IMR-90 (cell line): ENCODE data around the gene OTOG. TPM values are rescaled to one million over a fixed set of nuclear protein-coding genes. Genes with fewer than 3 reads are reported as not detected.

Experiments used
- ATAC-seq: fragments of 200-7000 bp; cut with Tn5 transposase; 2 replicates; pipeline ENCODE4 v1.9.1; 2020; ENCODE audit warnings: low read depth, mild to moderate bottlenecking, moderate library complexity
- BruUV-seq: library from RNA; stranded (reverse); fragments of 400-500 nt; replicated peaks from 2 replicates; lab custom pipeline; 2021; lab: Mats Ljungman, UMichigan
- CTCF ChIA-PET: fragments of 300-600 bp; formaldehyde crosslinking; extraction: SDS; loops from one replicate; lab custom pipeline; 2021; ENCODE audit warnings: antibody characterized with exemption; lab: Yijun Ruan, JAX
- POLR2A ChIA-PET: fragments of 300-600 bp; sonication (Branson Sonifier 250); formaldehyde crosslinking; loops from one replicate; lab custom pipeline; 2022; ENCODE audit warnings: antibody characterized with exemption; ENCODE audit not compliant: unreplicated experiment; lab: Charles Lee
- DNase-seq: peaks from one replicate; pipeline ENCODE4 v3.0.0; 2013
- H2AFZ ChIP-seq: replicated peaks from 2 replicates; pipeline ENCODE3; 2013; ENCODE audit warnings: low read length, mild to moderate bottlenecking; ENCODE audit not compliant: poor library complexity
- H2AK5ac ChIP-seq: 2 replicates; pipeline ENCODE4 v1.6.1; 2013; ENCODE audit warnings: low read depth, low read length, inconsistent platforms
- H2AK9ac ChIP-seq: replicated peaks from 2 replicates; pipeline ENCODE3; 2013; ENCODE audit warnings: mild to moderate bottlenecking, low read depth, low read length, moderate library complexity; ENCODE audit not compliant: poor library complexity
- H2BK120ac ChIP-seq: 2 replicates; pipeline ENCODE4 v1.6.1; 2013; ENCODE audit warnings: low read depth, low read length, inconsistent platforms
- H2BK15ac ChIP-seq: 3 replicates; pipeline ENCODE4 v1.6.1; 2013; ENCODE audit warnings: low read depth, low read length, inconsistent platforms
- H2BK20ac ChIP-seq: 2 replicates; pipeline ENCODE4 v1.6.1; 2013; ENCODE audit warnings: low read depth, mild to moderate bottlenecking, inconsistent platforms, low read length, moderate library complexity
- H2BK5ac ChIP-seq: 2 replicates; pipeline ENCODE4 v1.6.1; 2013; ENCODE audit warnings: mild to moderate bottlenecking, low read depth, low read length, inconsistent platforms; ENCODE audit not compliant: poor library complexity, severe bottlenecking
- H3K14ac ChIP-seq: replicated peaks from 2 replicates; pipeline ENCODE4 v1.6.1; 2013; ENCODE audit warnings: low read depth, low read length, inconsistent platforms
- H3K18ac ChIP-seq: 2 replicates; pipeline ENCODE4 v1.6.1; 2013; ENCODE audit warnings: low read depth, low read length, control low read depth
- H3K23ac ChIP-seq: 2 replicates; pipeline ENCODE4 v1.6.1; 2013; ENCODE audit warnings: low read depth, low read length, inconsistent platforms
- H3K27ac ChIP-seq: 2 replicates; pipeline ENCODE4 v1.5.1; 2013; ENCODE audit warnings: mild to moderate bottlenecking, control low read depth, low read length; ENCODE audit not compliant: insufficient read depth
- H3K27me3 ChIP-seq: 2 replicates; pipeline ENCODE4 v1.6.1; 2013; ENCODE audit warnings: low read length; ENCODE audit not compliant: control insufficient read depth, insufficient read depth
- H3K36me3 ChIP-seq: 2 replicates; pipeline ENCODE4 v1.6.1; 2013; ENCODE audit warnings: low read length, mixed read lengths; ENCODE audit not compliant: control insufficient read depth, insufficient read depth
- H3K4ac ChIP-seq: 2 replicates; pipeline ENCODE4 v1.6.1; 2013; ENCODE audit warnings: low read depth, low read length, inconsistent platforms
- H3K4me1 ChIP-seq: 2 replicates; pipeline ENCODE4 v1.6.1; 2013; ENCODE audit warnings: low read length, mixed read lengths; ENCODE audit not compliant: control insufficient read depth, insufficient read depth
- H3K4me2 ChIP-seq: 2 replicates; pipeline ENCODE4 v1.6.1; 2013; ENCODE audit warnings: low read depth, mild to moderate bottlenecking, control low read depth, low read length, moderate library complexity
- H3K4me3 ChIP-seq: 2 replicates; pipeline ENCODE4 v1.5.1; 2013; ENCODE audit warnings: low read depth, mild to moderate bottlenecking, control low read depth, low read length, moderate library complexity; ENCODE audit not compliant: insufficient read depth
- H3K56ac ChIP-seq: 2 replicates; pipeline ENCODE4 v1.6.1; 2013; ENCODE audit warnings: low read length, inconsistent platforms; ENCODE audit not compliant: insufficient read depth; ENCODE audit errors: extremely low read depth
- H3K79me1 ChIP-seq, 2 experiments: 2 replicates each; pipeline ENCODE4 v1.6.1; 2013; ENCODE audit warnings: low read length in 2 of 2, inconsistent platforms in 1 of 2, low read depth in 1 of 2
- H3K9ac ChIP-seq: 2 replicates; pipeline ENCODE4 v1.6.1; 2013; ENCODE audit warnings: low read depth, low read length, control low read depth
- H3K9me1 ChIP-seq: 2 replicates; pipeline ENCODE4 v1.6.1; 2013; ENCODE audit warnings: low read length, inconsistent platforms; ENCODE audit not compliant: insufficient read depth
- H3K9me3 ChIP-seq: 2 replicates; pipeline ENCODE4 v1.6.1; 2013; ENCODE audit warnings: low read length; ENCODE audit not compliant: control insufficient read depth, insufficient read depth
- H4K20me1 ChIP-seq: 2 replicates; pipeline ENCODE4 v1.6.1; 2013; ENCODE audit warnings: low read length, inconsistent platforms; ENCODE audit not compliant: insufficient read depth
- H4K5ac ChIP-seq: 2 replicates; pipeline ENCODE4 v1.6.1; 2013; ENCODE audit warnings: mild to moderate bottlenecking, low read depth, low read length, control low read depth
- H4K8ac ChIP-seq, 2 experiments: 2 replicates each; pipeline ENCODE4 v1.6.1; 2013; ENCODE audit warnings: low read depth in 2 of 2, low read length in 2 of 2, control low read depth in 1 of 2, inconsistent platforms in 1 of 2
- H4K91ac ChIP-seq: 2 replicates; pipeline ENCODE4 v1.6.1; 2013; ENCODE audit warnings: low read depth, low read length, inconsistent platforms; ENCODE audit not compliant: insufficient read depth
- CHD1 ChIP-seq: IDR thresholded peaks from 2 replicates; pipeline ENCODE4 v1.6.1; 2012; ENCODE audit warnings: low read depth, low read length, improper control_type of control experiment
- WGBS, 2 experiments: methylation state at CpG; one replicate each; pipeline versions ENCODE4 v1.1.5 to v1.1.7; 2013; ENCODE audit warnings: missing lambda C conversion rate in 2 of 2; ENCODE audit not compliant: insufficient read length in 1 of 2; ENCODE audit errors: extremely low coverage in 2 of 2; 5-methylcytosine and 5-hydroxymethylcytosine counted together
- dilution Hi-C: fragments of 300-500 bp; cut with HindIII; formaldehyde crosslinking; loops from one replicate; pipeline ENCODE4 v1.14.3; 2018; ENCODE audit warnings: low sequenced_read_pairs; ENCODE audit not compliant: unreplicated experiment
- in situ Hi-C: fragments of 300-500 bp; cut with MboI; formaldehyde crosslinking; loops from 3 replicates; pipeline ENCODE4 v1.14.3; 2019; ENCODE audit warnings: low sequenced_read_pairs, inconsistent platforms, mixed read lengths
- intact Hi-C: fragments of 100-400 bp; cut with micrococcal nuclease; formaldehyde crosslinking; loops from 2 replicates; pipeline ENCODE4 v1.10.0; 2022
- polyA plus RNA-seq, 3 experiments: library from polyadenylated mRNA; depleted of rRNA; stranded (reverse); fragments of >200 nt; gene quantifications; 2 replicates each; pipeline ENCODE4 v1.2.3, GENCODE V29; 2012; ENCODE audit warnings: low replicate concordance in 1 of 3
- total RNA-seq: library from RNA; depleted of rRNA; stranded (reverse); fragments of >200 nt; gene quantifications from 2 replicates; pipeline ENCODE4 v1.2.3, GENCODE V29; 2012

OTOG gene
- total and polyA plus RNA-seq, 2 of the 4 experiments (the other 2 are of a cell fraction) = not detected

DNA sequence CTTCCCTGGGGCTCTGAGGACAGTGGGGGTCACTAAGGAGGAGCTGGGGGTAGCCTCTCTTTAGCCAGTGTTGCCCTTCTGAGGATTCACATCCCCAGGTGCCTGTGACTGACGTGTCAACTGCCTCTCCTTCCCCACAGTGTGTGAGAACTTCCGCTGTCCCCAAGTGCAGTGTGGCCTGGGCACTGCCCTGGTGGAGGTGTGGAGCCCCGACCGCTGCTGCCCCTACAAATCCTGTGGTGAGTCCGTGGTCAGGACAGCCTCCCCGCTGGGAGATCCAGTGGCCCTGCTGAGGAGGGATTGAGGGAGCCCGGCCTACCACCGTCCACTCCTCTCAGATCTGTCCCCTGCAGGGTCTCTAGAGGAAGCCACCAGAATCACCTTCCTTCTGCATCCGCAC is 91.3 kb downstream of the OTOG start:
- no peak overlapping the region for H3K4me2 ChIP-seq
- no peak overlapping the region for H2BK20ac ChIP-seq
- H4K91ac ChIP-seq = no peak overlapping the region
- H3K27ac ChIP-seq = no peak overlapping the region
- ChIA-PET CTCF (no interaction called here), POLR2A (no interaction called here)
- H3K18ac ChIP-seq = no peak overlapping the region
- no peak for ATAC-seq
- in situ Hi-C loops = no loop called here
- H2BK15ac ChIP-seq = no peak overlapping the region
- H2AK9ac ChIP-seq = no peak overlapping the region
- WGBS, 2 experiments = no CpG with 5 or more reads among the region's 9 CpGs
- intact Hi-C loops = no loop called here
- H3K9ac ChIP-seq = no peak overlapping the region
- no peaks in the 10 kb centered on the region for H3K36me3 ChIP-seq
- no peaks in the 10 kb centered on the region for H3K4me1 ChIP-seq
- no peak overlapping the region for H3K4ac ChIP-seq
- no peak overlapping the region for H3K4me3 ChIP-seq
- no peak for TF ChIP-seq CHD1
- no peaks in the 10 kb centered on the region for H3K9me1 ChIP-seq
- 0 out of 2 replicates have a peak, but pooled peaks cover 4% of the 10 kb centered on the region for H3K27me3 ChIP-seq
- H2BK120ac ChIP-seq = no peak overlapping the region
- H3K14ac ChIP-seq = no peak overlapping the region
- dilution Hi-C loops = no loop called here
- H3K9me3 ChIP-seq = no peaks in the 10 kb centered on the region
- H4K20me1 ChIP-seq = no peaks in the 10 kb centered on the region
- no TSS peak for BruUV-seq
- H4K8ac ChIP-seq = no peak overlapping the region
- no peak overlapping the region for H2BK5ac ChIP-seq
- DNase-seq = no peak
- no peak overlapping the region for H2AFZ ChIP-seq
- H3K23ac ChIP-seq = no peak overlapping the region
- H3K56ac ChIP-seq = no peak overlapping the region
- H2AK5ac ChIP-seq = no peak overlapping the region
- no peaks in the 10 kb centered on the region for H3K79me1 ChIP-seq
- no peak overlapping the region for H4K5ac ChIP-seq
